Skeletal muscle tissue (tissue), 4 donors: ENCODE data around the gene MOG. TPM values are rescaled to one million over a fixed set of nuclear protein-coding genes. Genes with fewer than 3 reads are reported as not detected.

Source experiments
- H3K27ac ChIP-seq: one replicate; pipeline ENCODE4 v1.7.0; 2013; ENCODE audit warnings: mild to moderate bottlenecking, low read depth, low read length, inconsistent platforms
- H3K27me3 ChIP-seq, 3 donors: one replicate each; pipeline ENCODE4 v1.7.0; 2013; ENCODE audit warnings: low read length in 3 of 3; ENCODE audit not compliant: control insufficient read depth in 3 of 3, insufficient read depth in 3 of 3
- H3K36me3 ChIP-seq, 3 donors: one replicate each; pipeline ENCODE4 v1.7.0; 2013; ENCODE audit warnings: low read length in 3 of 3; ENCODE audit not compliant: control insufficient read depth in 3 of 3, insufficient read depth in 3 of 3
- H3K4me1 ChIP-seq, 3 donors: one replicate each; pipeline ENCODE4 v1.7.0; 2013; ENCODE audit warnings: low read length in 3 of 3, mild to moderate bottlenecking in 3 of 3; ENCODE audit not compliant: control insufficient read depth in 3 of 3, insufficient read depth in 3 of 3
- H3K4me3 ChIP-seq, 3 donors: one replicate each; pipeline ENCODE4 v1.7.0; 2013; ENCODE audit warnings: low read length in 3 of 3
- H3K9ac ChIP-seq, 3 donors: one replicate each; pipeline ENCODE4 v1.7.0; 2013; ENCODE audit warnings: low read length in 3 of 3, mild to moderate bottlenecking in 3 of 3, moderate library complexity in 2 of 3, low read depth in 1 of 3
- H3K9me3 ChIP-seq, 3 donors: one replicate each; pipeline ENCODE4 v1.7.0; 2013; ENCODE audit warnings: low read length in 3 of 3; ENCODE audit not compliant: control insufficient read depth in 3 of 3
- total RNA-seq: library from RNA; depleted of rRNA; stranded (reverse); fragments of >200 nt; gene quantifications from one replicate; pipeline ENCODE4 v1.2.3, GENCODE V29; 2014
- donor health status: Osteomylitis.

MOG gene
- total RNA-seq, 1 donor from 2014 or later = not detected

DNA sequence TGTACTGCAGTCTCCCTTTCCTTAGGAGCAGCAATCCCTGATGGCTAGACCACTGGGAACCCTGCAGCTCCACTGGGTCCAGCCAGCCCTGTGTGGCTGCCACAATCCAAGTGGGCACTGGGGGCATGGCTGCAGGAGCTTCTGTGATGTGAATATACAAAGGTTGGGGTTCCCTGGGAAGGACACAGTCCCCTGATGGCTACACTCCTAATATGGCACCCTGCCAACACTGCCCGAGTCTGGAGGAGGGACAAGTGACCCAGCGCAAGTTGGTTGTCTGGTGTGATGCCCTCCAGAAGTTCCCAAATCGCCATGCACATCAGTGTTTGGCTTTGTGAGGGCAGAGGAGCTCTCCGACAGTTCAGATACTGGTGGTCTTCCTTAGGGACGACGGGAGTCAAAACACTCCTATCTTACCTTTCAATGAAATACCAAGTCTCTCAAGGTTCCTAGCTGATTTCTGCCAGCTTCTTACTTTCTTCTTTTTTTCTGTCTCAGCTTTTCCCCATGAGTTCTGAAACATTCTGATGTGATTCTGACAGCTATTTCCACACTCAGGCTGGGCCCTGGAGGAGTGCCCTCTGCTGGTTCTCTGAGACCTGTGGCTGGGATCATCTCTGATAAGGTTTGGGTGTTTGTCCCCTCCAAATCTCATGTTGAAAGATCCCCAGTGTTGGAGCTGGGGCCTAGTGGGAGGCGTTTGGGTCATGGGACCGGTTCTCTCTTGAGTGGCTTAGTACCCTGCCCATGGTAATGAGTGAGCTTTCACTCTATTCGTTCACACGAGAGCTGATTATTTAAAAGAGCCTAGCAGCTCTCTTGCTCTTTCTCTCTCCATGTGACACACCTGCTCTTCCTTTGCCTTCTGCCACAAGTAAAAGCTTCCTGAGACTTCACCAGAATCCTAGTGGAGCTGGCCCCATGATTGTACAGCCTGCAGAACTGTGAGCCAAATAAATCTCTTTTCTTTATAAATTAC, 39.5 kb downstream of the MOG start:
- Histone ChIP-seq H3K9me3 (no peaks in the 10 kb centered on the region), H3K4me1 (no peaks in the 10 kb centered on the region), H3K27ac (no peak overlapping the region), H3K9ac (no peak overlapping the region), H3K4me3 (no peak overlapping the region), H3K36me3 (no peaks in the 10 kb centered on the region), H3K27me3 (peaks cover 0 to 3% (median 2%) of the 10 kb centered on the region in 3 donors)

DNA sequence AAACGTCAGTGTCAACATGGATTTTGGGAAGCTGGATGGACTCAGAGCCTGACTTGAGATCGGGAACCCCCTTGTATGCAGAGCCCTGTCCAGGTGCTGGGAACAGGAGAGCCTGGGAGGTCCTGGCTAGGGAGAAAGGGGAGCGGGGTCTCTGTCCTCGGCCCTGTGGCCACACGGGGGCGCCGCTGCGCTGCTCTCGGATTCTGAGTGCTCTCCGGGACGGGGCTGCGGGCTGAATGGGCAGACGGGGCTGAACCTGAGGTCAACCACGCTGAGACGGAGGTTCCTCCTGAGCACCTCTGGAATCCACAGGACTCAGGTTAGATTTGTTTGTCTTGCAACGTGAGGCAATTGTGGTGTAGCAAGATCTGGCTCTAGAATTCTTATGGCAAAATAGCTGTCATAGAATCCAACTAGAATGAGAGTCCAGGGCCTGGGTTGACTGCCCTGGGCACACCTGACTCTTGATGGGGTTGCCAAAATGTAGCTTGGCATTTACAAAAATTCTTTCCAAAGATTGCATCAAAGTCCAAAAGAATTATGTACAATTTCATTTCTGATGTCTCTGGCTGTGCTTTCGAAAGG, 45.7 kb downstream of the MOG start:
- Histone ChIP-seq H3K4me3 (no peak overlapping the region), H3K27me3 (peaks cover 0 to 17% (median 16%) of the 10 kb centered on the region in 3 donors), H3K27ac (no peak overlapping the region), H3K36me3 (no peaks in the 10 kb centered on the region), H3K9ac (no peak overlapping the region), H3K9me3 (no peaks in the 10 kb centered on the region), H3K4me1 (peaks cover 0 to 4% (median 0%) of the 10 kb centered on the region in 3 donors)

DNA sequence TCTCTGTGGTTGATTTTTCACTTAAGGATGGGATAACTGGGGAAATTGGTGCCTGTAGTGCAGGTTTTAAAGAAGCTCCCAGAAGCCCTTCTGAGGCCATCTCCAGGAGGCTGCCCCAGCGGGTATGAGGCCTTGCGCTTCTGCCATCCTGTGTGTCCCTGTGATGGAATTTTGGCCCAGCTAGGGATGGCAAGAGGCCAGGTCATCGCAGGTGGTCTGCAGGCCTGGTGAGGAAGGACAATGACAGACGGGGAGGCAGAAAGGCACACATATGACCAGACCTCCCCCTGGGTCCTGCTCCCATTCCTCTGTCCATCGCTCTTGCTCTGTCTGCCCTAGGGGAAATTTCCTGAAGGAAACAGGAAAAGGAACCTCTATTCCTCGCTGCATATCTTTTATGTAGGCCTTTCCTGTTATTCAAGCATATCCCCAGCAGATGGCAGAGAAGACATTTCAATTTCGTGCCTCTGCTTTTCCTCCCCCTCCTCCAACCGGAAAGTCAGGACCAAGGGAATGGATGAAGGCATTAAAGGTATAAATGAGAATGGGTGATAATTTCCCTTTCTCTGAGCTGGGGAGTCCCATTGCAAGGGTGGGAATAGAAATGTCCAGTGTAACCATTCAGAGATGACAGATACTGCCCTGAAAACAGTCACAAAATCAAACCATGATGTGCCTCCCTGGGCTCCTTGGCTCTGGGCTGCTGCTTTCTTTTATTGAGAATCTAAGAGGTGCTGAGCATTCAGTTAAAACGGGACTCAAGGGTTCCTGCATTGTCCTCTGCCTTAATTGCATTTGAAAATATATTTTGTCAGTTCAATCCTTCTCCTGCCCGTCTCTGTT, 48.7 kb downstream of the MOG start:
- peak overlapping the region in 1 of 3 donors; percentile 4 for H3K9ac ChIP-seq
- H3K9me3 ChIP-seq = no peaks in the 10 kb centered on the region
- no peak overlapping the region for H3K27ac ChIP-seq
- no peak overlapping the region for H3K4me3 ChIP-seq
- H3K36me3 ChIP-seq = no peaks in the 10 kb centered on the region
- H3K27me3 ChIP-seq = peaks cover 0 to 28% (median 26%) of the 10 kb centered on the region in 3 donors
- peaks cover 0 to 4% (median 0%) of the 10 kb centered on the region in 3 donors for H3K4me1 ChIP-seq

DNA sequence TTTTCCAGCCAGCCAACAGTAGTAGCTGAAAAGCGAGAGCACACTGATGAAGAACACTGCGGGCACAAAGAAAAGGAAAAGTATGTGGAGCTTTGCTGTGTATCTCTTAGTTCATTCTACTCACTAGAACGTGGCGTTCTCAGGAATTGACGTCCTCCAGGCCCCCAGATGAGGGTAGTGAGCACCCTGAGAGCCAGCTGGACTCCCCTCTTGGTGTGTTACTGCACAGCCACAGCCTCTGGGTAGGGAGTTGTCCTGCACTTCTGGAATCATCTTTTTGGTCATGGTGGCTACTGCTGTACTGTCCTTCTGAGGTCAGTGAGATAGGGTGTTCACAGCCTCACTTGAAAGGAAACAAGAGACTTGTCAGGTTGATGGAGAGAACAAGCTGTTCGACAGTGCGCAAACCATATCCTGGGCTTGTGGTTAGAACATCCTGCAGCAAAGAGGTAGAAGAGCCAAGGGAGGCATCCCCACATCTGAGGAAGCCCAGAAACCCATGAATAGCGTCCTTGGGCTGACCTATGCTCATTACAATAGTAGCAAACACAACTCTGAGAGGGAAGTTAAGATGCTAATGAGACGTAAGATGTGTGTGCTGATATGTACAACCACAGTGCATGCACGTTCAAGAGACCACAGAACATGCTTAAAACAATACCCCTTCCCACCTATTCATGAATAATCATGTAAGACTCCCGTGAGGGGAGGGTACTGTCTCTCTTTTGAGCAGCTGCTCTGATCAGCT, 51.7 kb downstream of the MOG start:
- H3K4me3 ChIP-seq = no peak overlapping the region
- no peak overlapping the region for H3K27ac ChIP-seq
- no peak overlapping the region for H3K9ac ChIP-seq
- H3K9me3 ChIP-seq = no peaks in the 10 kb centered on the region
- H3K27me3 ChIP-seq = peaks cover 0 to 19% (median 17%) of the 10 kb centered on the region in 3 donors
- H3K4me1 ChIP-seq = no peaks in the 10 kb centered on the region
- no peaks in the 10 kb centered on the region for H3K36me3 ChIP-seq

DNA sequence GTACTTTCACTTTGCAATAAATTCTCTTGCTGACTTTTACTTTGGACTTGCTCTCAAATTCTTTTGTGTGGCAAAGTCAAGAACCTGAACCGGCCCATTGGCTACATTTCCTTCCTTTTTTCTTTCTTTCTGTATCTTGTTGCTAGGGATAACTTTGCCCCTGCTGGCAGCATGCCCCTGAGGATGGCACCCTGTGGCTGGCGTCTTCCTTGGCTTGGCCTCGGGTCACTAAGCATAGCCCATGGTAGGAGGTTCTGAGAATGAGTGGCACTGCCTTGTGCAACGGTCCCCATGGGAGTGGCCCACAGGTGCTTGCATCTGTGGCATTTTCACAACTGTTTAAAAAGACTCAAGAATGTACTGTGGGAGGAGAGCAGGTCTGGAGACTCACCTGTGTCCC, 52.3 kb downstream of the MOG start:
- no peak overlapping the region for H3K9ac ChIP-seq
- H3K4me3 ChIP-seq = no peak overlapping the region
- no peak overlapping the region for H3K27ac ChIP-seq

DNA sequence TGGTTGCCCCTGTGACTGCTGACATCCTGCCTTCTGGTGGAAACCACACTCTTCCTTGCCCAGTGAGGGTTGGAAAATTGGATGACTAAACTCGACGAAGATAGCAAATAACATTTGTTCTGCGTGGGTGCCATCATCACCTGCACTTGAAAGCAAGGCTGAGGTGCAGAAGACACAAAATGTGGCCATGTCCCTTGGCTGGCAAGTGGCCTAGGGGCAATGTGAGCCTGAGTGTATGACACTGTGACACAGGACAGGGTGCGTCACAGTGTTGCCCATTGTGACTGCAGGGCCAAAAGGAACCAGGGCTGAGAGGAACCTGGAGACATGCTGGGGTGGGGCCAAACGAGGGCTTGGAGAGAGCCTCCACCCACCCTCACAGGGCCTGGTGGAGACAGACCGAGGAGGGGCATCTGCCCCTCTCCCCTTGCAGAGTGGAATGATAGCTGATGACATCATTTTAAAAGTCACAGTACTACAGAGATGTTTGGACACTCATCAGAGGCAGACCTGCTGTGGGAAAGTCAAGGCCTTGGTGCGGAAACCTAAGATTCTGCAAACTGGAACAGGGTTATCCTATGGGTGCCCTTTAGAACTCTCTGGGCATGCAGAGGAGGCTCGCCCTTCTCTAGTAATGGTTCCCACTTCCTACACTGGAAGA, 53.5 kb downstream of the MOG start:
- Histone ChIP-seq H3K36me3 (no peaks in the 10 kb centered on the region), H3K9me3 (no peaks in the 10 kb centered on the region), H3K4me1 (no peaks in the 10 kb centered on the region), H3K4me3 (no peak overlapping the region), H3K9ac (no peak overlapping the region), H3K27me3 (peaks cover 0 to 17% (median 15%) of the 10 kb centered on the region in 3 donors), H3K27ac (no peak overlapping the region)

More for the DNA sequence above, 52.3 kb downstream of the MOG start:
- no peaks in the 10 kb centered on the region for H3K36me3 ChIP-seq
- H3K27me3 ChIP-seq = peaks cover 0 to 17% (median 15%) of the 10 kb centered on the region in 3 donors
- H3K4me1 ChIP-seq = no peaks in the 10 kb centered on the region
- H3K9me3 ChIP-seq = no peaks in the 10 kb centered on the region

DNA sequence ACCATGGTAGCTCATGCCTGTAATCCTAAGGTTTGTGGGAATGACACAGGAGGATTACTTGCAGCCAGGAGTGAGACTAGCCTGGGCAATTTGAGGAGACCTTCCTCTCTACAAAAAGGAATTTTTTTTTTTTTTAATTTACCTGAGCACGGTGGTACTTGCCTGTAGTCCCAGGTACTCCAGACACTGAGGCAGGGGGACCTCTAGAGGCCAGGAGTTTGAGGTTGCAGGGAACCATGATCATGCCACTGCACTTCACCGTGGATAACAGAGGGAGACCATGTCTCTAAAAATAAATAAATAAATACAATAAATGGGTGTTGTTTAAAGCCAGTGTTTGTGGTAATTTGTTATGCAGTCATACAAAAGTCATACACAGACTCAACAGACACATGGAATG, 64.0 kb downstream of the MOG start:
- no peak overlapping the region for H3K27ac ChIP-seq
- H3K9ac ChIP-seq = no peak overlapping the region
- peaks cover 0 to 3% (median 0%) of the 10 kb centered on the region in 3 donors for H3K27me3 ChIP-seq
- H3K4me3 ChIP-seq = no peak overlapping the region
- H3K4me1 ChIP-seq = peaks cover 11 to 24% (median 14%) of the 10 kb centered on the region in 3 donors
- H3K36me3 ChIP-seq = peaks cover 0 to 6% (median 3%) of the 10 kb centered on the region in 3 donors
- H3K9me3 ChIP-seq = no peaks in the 10 kb centered on the region
